K562 (cell line): Measurements from ENCODE around the gene WDR1. TPM values are rescaled to one million over a fixed set of nuclear protein-coding genes. Genes with fewer than 3 reads are reported as not detected.
A peak's percentile ranks its signal among the peaks of the same experiment; 100 is the strongest.

ENCODE experiments used
- ATAC-seq: fragments of 200-7000 bp; cut with Tn5 transposase; 3 replicates; pipeline ENCODE4 v1.9.1; 2020; ENCODE audit warnings: moderate library complexity
- BruUV-seq: library from RNA; stranded (reverse); fragments of 400-500 nt; replicated peaks from 2 replicates; lab custom pipeline; 2021; lab: Mats Ljungman, UMichigan
- CTCF ChIA-PET: fragments of 300-600 bp; formaldehyde crosslinking; extraction: SDS; loops from one replicate; lab custom pipeline; 2021; ENCODE audit warnings: low intra/inter-chr PET ratio; lab: Yijun Ruan, JAX
- POLR2A ChIA-PET: fragments of 300-600, 350-650 bp; sonication (Branson Sonifier 250); formaldehyde crosslinking; extraction: SDS; loops from one replicate; lab custom pipeline; 2021; ENCODE audit warnings: antibody characterized with exemption, inconsistent platforms; lab: Yijun Ruan, JAX
- DNase-seq, 4 experiments: peaks; one replicate each; pipeline versions ENCODE4 v3.0.0 to v3.0.0-alpha.2; 2011 to 2018; ENCODE audit warnings: low spot score in 3 of 4, mixed read lengths in 3 of 4; ENCODE audit errors: extremely low read depth in 1 of 4
- FAIRE-seq: peaks from 2 replicates; lab custom pipeline; 2011; peaks lifted over from hg19 to GRCh38; lab: Jason Lieb, UNC
- H2AFZ ChIP-seq: 2 replicates; pipeline ENCODE4 v1.6.0; 2011; ENCODE audit warnings: low read depth, low read length, control low read depth, inconsistent platforms
- H3K27ac ChIP-seq: fragments of 200-600 bp; 3 replicates; pipeline ENCODE4 v1.8.0; 2011; ENCODE audit warnings: low read depth, mild to moderate bottlenecking, control low read depth, inconsistent platforms, low read length, moderate library complexity, mixed read lengths; ENCODE audit errors: extremely low read depth
- H3K27me3 ChIP-seq, 2 experiments: fragments of 300-600 bp in 1 of 2; 2 replicates in 1 of 2; 3 replicates in 1 of 2; pipeline versions ENCODE4 v1.6.0 to v1.8.0; 2011; ENCODE audit warnings: inconsistent platforms in 2 of 2, low read length in 2 of 2, mild to moderate bottlenecking in 1 of 2, mixed read lengths in 1 of 2, moderate library complexity in 1 of 2; ENCODE audit not compliant: control insufficient read depth in 2 of 2, insufficient read depth in 2 of 2
- H3K36me3 ChIP-seq: fragments of 300-600 bp; 3 replicates; pipeline ENCODE4 v1.8.0; 2011; ENCODE audit warnings: mild to moderate bottlenecking, low read length, inconsistent platforms; ENCODE audit not compliant: control insufficient read depth, insufficient read depth
- H3K4me1 ChIP-seq, 2 experiments: fragments of 200-600 bp in 1 of 2; replicated peaks in 1 of 2; 2 replicates in 1 of 2; 3 replicates in 1 of 2; pipeline versions ENCODE4 v1.5.1 to v1.8.0; 2011; ENCODE audit warnings: inconsistent platforms in 2 of 2, low read length in 2 of 2, mild to moderate bottlenecking in 1 of 2, mixed read lengths in 1 of 2, moderate library complexity in 1 of 2; ENCODE audit not compliant: control insufficient read depth in 2 of 2, insufficient read depth in 2 of 2
- H3K4me2 ChIP-seq: 2 replicates; pipeline ENCODE4 v1.6.1; 2011; ENCODE audit warnings: low read length, control low read depth, inconsistent platforms, mixed read lengths; ENCODE audit not compliant: insufficient read depth
- H3K4me3 ChIP-seq: fragments of 200-600 bp; sonication (generic), shearing (Covaris generic); 2 replicates; pipeline ENCODE4 v1.5.1; 2016; ENCODE audit warnings: control low read depth, inconsistent platforms
- H3K79me2 ChIP-seq: fragments of 200-600 bp; 3 replicates; pipeline ENCODE4 v1.8.0; 2011; ENCODE audit warnings: low read length, inconsistent platforms; ENCODE audit not compliant: control insufficient read depth, insufficient read depth
- H3K9ac ChIP-seq, 2 experiments: 2 replicates each; pipeline versions ENCODE4 v1.6.0 to v1.6.1; 2011; ENCODE audit warnings: low read depth in 2 of 2, low read length in 2 of 2, control low read depth in 1 of 2, inconsistent platforms in 1 of 2, mild to moderate bottlenecking in 1 of 2, mixed read lengths in 1 of 2; ENCODE audit not compliant: insufficient read depth in 1 of 2
- H3K9me1 ChIP-seq: one replicate; pipeline ENCODE4 v1.6.0; 2011; ENCODE audit warnings: inconsistent platforms, mild to moderate bottlenecking, low read length, moderate library complexity; ENCODE audit not compliant: control insufficient read depth, insufficient read depth
- H3K9me3 ChIP-seq: replicated peaks from 2 replicates; pipeline ENCODE4 v1.5.1; 2011; ENCODE audit warnings: low read depth, low read length, inconsistent platforms; ENCODE audit not compliant: control insufficient read depth, insufficient read depth
- H4K20me1 ChIP-seq: replicated peaks from 2 replicates; pipeline ENCODE4 v1.6.1; 2011; ENCODE audit warnings: low read length, inconsistent platforms, mixed read lengths; ENCODE audit not compliant: control insufficient read depth, insufficient read depth
- CBFA2T3 ChIP-seq: fragments of 450-650 bp; IDR thresholded peaks from 2 replicates; pipeline ENCODE4 v1.6.1; 2017
- CEBPB ChIP-seq: fragments of 450-650 bp; IDR thresholded peaks from 2 replicates; pipeline ENCODE4 v1.6.1; 2016; ENCODE audit warnings: missing genetic modification characterization, missing compliant biosample characterization
- GTF3C2 ChIP-seq: IDR thresholded peaks from 3 replicates; pipeline ENCODE4 v1.6.1; 2011; ENCODE audit warnings: borderline replicate concordance, mild to moderate bottlenecking, moderate library complexity; ENCODE audit not compliant: insufficient read length; ENCODE audit errors: extremely low read depth
- THRB ChIP-seq: fragments of 450-650 bp; formaldehyde crosslinking; conservative IDR thresholded peaks from 2 replicates; pipeline ENCODE4 v1.4.0; 2022; ENCODE audit warnings: mild to moderate bottlenecking, missing genetic modification characterization
- ZBTB43 ChIP-seq: sonication (generic); formaldehyde crosslinking; IDR thresholded peaks from 2 replicates; pipeline ENCODE4 v1.8.0; 2023; ENCODE audit warnings: mild to moderate bottlenecking, missing genetic modification reagents
- ZFPM2 ChIP-seq: fragments of 250-450 bp; sonication (Bioruptor Pico); IDR thresholded peaks from 2 replicates; pipeline ENCODE4 v1.5.1; 2022; ENCODE audit warnings: mild to moderate bottlenecking
- ZNF347 ChIP-seq: fragments of 450-650 bp; formaldehyde crosslinking; IDR thresholded peaks from 2 replicates; pipeline ENCODE4 v1.4.0; 2020; ENCODE audit warnings: low read depth, mild to moderate bottlenecking, moderate library complexity
- WGBS: fragments of 100-300 bp; shearing (Covaris generic); methylation state at CpG from one replicate; pipeline ENCODE4 v1.1.6; 2016; ENCODE audit warnings: low coverage, mixed read lengths; ENCODE audit not compliant: insufficient coverage; ENCODE audit errors: missing lambda C conversion rate; 5-methylcytosine and 5-hydroxymethylcytosine counted together
- in situ Hi-C: fragments of 300-500 bp; cut with MboI; formaldehyde crosslinking; loops from 4 replicates; pipeline ENCODE4 v1.15.0; 2018; ENCODE audit warnings: inconsistent platforms, mixed read lengths
- intact Hi-C: fragments of 100-400 bp; cut with micrococcal nuclease; formaldehyde crosslinking; loops from 2 replicates; pipeline ENCODE4 v1.14.2; 2022
- polyA plus RNA-seq, 8 experiments: library from polyadenylated mRNA; depleted of rRNA in 4 of 8; stranded (reverse) in 5 of 8; unstranded in 3 of 8; fragments of >200 nt; fragmentation: Nextera tagmentation in 2 of 8; fragmentation: Illumina TruSeq in 1 of 8; extraction: Ambion mirVana in 2 of 8; extraction: Trizol in 1 of 8; gene quantifications; 2 replicates each; pipeline versions ENCODE4 v1.2.1 to v1.2.3, GENCODE V29; 2011 to 2014; ENCODE audit warnings: inconsistent platforms in 1 of 8, missing spikeins in 1 of 8
- total RNA-seq, 7 experiments: library from RNA; depleted of rRNA in 6 of 7; stranded (reverse); fragments of >200 nt in 6 of 7; fragmentation: Illumina TruSeq in 2 of 7; extraction: Trizol in 2 of 7; gene quantifications; 2 replicates each; pipeline versions ENCODE4 v1.2.1 to v1.2.3, GENCODE V29; 2011 to 2021; ENCODE audit warnings: low replicate concordance in 1 of 7

Gene WDR1
- total and polyA plus RNA-seq, 9 of the 15 experiments (the other 6 are each of a cell fraction or from before 2014, with no cell fraction given) = 16.1 to 213 (median 125) TPM

GRCh38 chr4:10104991-10105276 lies 11.7 kb downstream of the WDR1 start:
- in situ Hi-C loops (no loop called here), intact Hi-C loops (no loop called here)
- no peak for DNase-seq
- Histone ChIP-seq H3K9me3 (no peaks in the 10 kb centered on the region), H2AFZ (no peak overlapping the region), H3K27ac (no peak overlapping the region; the same call in 2 of the 3 replicates), H3K9me1 (peaks cover 24% of the 10 kb centered on the region), H3K27me3 (no peaks in the 10 kb centered on the region), H4K20me1 (peaks cover 68% of the 10 kb centered on the region), H3K4me3 (no peak overlapping the region), H3K4me1 (peaks cover 28% of the 10 kb centered on the region in 2 experiments), H3K9ac (no peak overlapping the region), H3K79me2 (peaks cover 94% of the 10 kb centered on the region), H3K4me2 (no peak overlapping the region), H3K36me3 (peaks cover 95% of the 10 kb centered on the region; the same call in 2 of the 3 replicates)
- TF ChIP-seq ZFPM2 (CRISPR knock-in tag) (no peak), THRB (CRISPR knock-in tag) (0 out of 2 replicates have a peak, but pooled peaks have one; percentile 13), ZNF347 (CRISPR knock-in tag) (no peak), CBFA2T3 (no peak), ZBTB43 (no peak), CEBPB (tag) (no peak), GTF3C2 (no peak)
- no TSS peak for BruUV-seq
- 89% methylated on average over 6 of the region's 6 CpGs for WGBS
- ATAC-seq = no peak
- no peak for FAIRE-seq
- CTCF ChIA-PET = no interaction called here
- POLR2A ChIA-PET = interaction anchor here (0.9 to 6.9 kb wide), 3 partner anchors 9 to 25 kb away, joined by 4 to 135 read pairs (median 4); partner anchors contain the start of gene WDR1
